Measurements from ENCODE around the gene HEATR3. TPM values are rescaled to one million over a fixed set of nuclear protein-coding genes. Genes with fewer than 3 reads are reported as not detected.

HEATR3 gene
- total RNA-seq, 2 donors from 2014 or later, result 5.6 to 11.7 TPM

- H3K4me1 ChIP-seq, result peaks cover 0 to 23% of the 10 kb centered on the region in 2 donors
- H3K9me3 ChIP-seq, result no peaks in the 10 kb centered on the region
- TF ChIP-seq CTCF (IDR thresholded peaks at IDR 0.05), result no peak
- peaks cover 11% of the 10 kb centered on the region for H3K36me3 ChIP-seq
- no peak for DNase-seq (ENCODE audit: low spot score)
- peak overlapping the region; percentile 80 to 95 for H3K4me3 ChIP-seq
- no peaks in the 10 kb centered on the region for H3K27me3 ChIP-seq
- peak overlapping the region; percentile 95 to 99 for H3K27ac ChIP-seq
Observed at GRCh38 chr16:50066482-50067289, 916 bp downstream of the HEATR3 start.

- Histone ChIP-seq H3K27ac (no peak overlapping the region), H3K4me3 (no peak overlapping the region), H3K36me3 (peaks cover 11% of the 10 kb centered on the region), H3K4me1 (peaks cover 0 to 23% of the 10 kb centered on the region in 2 donors), H3K9me3 (no peaks in the 10 kb centered on the region), H3K27me3 (no peaks in the 10 kb centered on the region)
- no peak for DNase-seq (ENCODE audit: low spot score)
- peak in 1 of 2 donors; percentile 52 for TF ChIP-seq CTCF (IDR thresholded peaks at IDR 0.05)
Observed at GRCh38 chr16:50067290-50067853, 1.6 kb downstream of the HEATR3 start.

- no peaks in the 10 kb centered on the region for H3K9me3 ChIP-seq
- no peak for TF ChIP-seq CTCF (IDR thresholded peaks at IDR 0.05)
- H3K4me3 ChIP-seq, result no peak overlapping the region
- DNase-seq (ENCODE audit: low spot score), result no peak
- no peaks in the 10 kb centered on the region for H3K27me3 ChIP-seq
- H3K4me1 ChIP-seq, result peaks cover 0 to 23% of the 10 kb centered on the region in 2 donors
- H3K36me3 ChIP-seq, result peaks cover 11% of the 10 kb centered on the region
- H3K27ac ChIP-seq, result no peak overlapping the region
Observed at GRCh38 chr16:50068550-50068949, 2.8 kb downstream of the HEATR3 start.

- Histone ChIP-seq H3K27me3 (no peaks in the 10 kb centered on the region), H3K27ac (no peak overlapping the region), H3K9me3 (no peaks in the 10 kb centered on the region), H3K36me3 (peaks cover 11% of the 10 kb centered on the region), H3K4me1 (peaks cover 0 to 23% of the 10 kb centered on the region in 2 donors), H3K4me3 (no peak overlapping the region)
- TF ChIP-seq CTCF (IDR thresholded peaks at IDR 0.05), result no peak
- DNase-seq (ENCODE audit: low spot score), result no peak
Observed at GRCh38 chr16:50069060-50069459, 3.3 kb downstream of the HEATR3 start.

- Histone ChIP-seq H3K9me3 (no peaks in the 10 kb centered on the region), H3K36me3 (peaks cover 18% of the 10 kb centered on the region), H3K27ac (no peak overlapping the region), H3K27me3 (no peaks in the 10 kb centered on the region), H3K4me1 (peaks cover 0 to 23% of the 10 kb centered on the region in 2 donors), H3K4me3 (no peak overlapping the region)
- no peak for TF ChIP-seq CTCF (IDR thresholded peaks at IDR 0.05)
- no peak for DNase-seq (ENCODE audit: low spot score)
Observed at GRCh38 chr16:50071075-50071671, 5.4 kb downstream of the HEATR3 start.
